Measurements from ENCODE around the gene GREB1L.

Gene GREB1L

GRCh38 chr18:21242141-21242779 lies at the start of gene GREB1L:
Gene GREB1L, plus strand, starts transcription at chr18:21242232. Its CDS starts 141,287 bp downstream, at chr18:21383519.
- TF ChIP-seq CTCF (IDR thresholded peaks at IDR 0.05; ENCODE audit: low read depth, low read length), result peak; percentile 3
- H3K4me3 ChIP-seq (replicated peaks in 1 of 2; ENCODE audit: low read depth in 2 of 2, low read length in 2 of 2), result peak within 1 kb of the TSS; percentile 42 to 70
- peak; percentile 58 to 65 for DNase-seq (ENCODE audit: low read depth in 2 of 2)

GRCh38 chr18:21192308-21192624 lies 49.8 kb upstream of the GREB1L start:
- no peak for DNase-seq (ENCODE audit: low read depth in 2 of 2)
- TF ChIP-seq CTCF (IDR thresholded peaks at IDR 0.05; ENCODE audit: low read depth, low read length), result no peak
- no peak overlapping the region for H3K4me3 ChIP-seq (replicated peaks in 1 of 2; ENCODE audit: low read depth in 2 of 2, low read length in 2 of 2)

DNA sequence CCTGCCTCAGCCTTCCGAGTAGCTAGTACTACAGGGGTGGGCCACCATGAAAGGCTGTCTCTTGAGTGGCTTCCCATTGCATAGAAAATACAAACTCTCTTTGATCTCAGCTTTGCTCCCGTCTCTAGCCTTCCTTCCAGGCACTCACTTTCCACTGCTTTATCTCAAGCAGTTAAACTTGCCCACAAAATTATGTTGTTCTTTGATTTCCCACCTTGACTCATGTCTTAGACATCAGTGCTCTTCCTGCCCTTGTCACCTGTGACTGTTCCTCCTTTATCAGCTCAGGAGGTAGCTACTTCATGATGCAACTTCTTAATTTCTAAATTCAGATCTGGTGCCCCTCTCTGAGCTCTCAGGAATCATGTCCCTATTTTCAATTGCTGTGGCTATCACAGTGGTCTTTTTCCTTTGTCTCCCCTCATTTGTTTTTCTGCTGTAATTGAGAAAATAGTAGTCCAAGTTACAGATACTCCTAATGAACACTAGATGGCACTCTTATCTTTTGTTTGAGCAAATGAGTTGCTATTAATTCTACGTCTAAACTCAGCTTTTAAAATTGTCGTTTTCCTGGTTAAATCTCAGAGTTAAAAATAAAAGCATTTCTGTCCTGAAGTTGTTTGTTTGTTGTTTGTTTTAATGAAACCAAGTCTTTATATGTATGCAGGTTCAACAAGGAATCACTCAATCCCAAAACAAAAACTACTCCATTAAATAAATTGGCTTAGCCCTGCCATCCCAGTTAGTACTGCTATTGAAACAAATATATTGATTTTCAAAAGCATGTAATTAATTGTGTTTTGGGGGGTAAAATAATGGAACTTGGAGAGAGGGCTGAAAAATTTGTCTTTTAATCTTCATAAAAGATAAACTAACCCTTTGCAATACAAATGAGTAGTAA lies 46.9 kb upstream of the GREB1L start:
- H3K4me3 ChIP-seq (replicated peaks in 1 of 2; ENCODE audit: low read depth in 2 of 2, low read length in 2 of 2), result no peak overlapping the region
- TF ChIP-seq CTCF (IDR thresholded peaks at IDR 0.05; ENCODE audit: low read depth, low read length), result peak; percentile 50
- DNase-seq (ENCODE audit: low read depth in 2 of 2), result peak; percentile 64 to 75

GRCh38 chr18:21196426-21196825 lies 45.6 kb upstream of the GREB1L start:
- H3K4me3 ChIP-seq (replicated peaks in 1 of 2; ENCODE audit: low read depth in 2 of 2, low read length in 2 of 2), result no peak overlapping the region
- no peak for TF ChIP-seq CTCF (IDR thresholded peaks at IDR 0.05; ENCODE audit: low read depth, low read length)
- DNase-seq (ENCODE audit: low read depth in 2 of 2), result no peak

DNA sequence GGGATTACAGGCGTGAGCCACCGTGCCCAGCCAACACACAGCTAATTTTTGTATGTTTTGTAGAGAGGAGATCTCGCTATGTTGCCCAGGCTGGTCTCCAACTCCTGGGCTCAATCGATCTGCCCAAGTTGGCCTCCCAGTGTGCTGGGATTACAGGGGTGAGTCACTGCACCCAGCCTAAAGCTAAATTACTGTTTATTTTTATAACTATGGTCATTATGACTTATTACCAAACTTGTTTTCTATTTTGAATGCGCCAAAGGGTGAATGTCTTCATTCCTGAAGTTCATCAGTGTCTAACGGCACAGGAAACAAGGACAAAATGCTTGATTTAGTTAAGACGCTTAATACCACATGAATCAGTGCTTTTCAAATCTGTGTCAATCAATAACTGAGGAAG lies 38.9 kb upstream of the GREB1L start:
- TF ChIP-seq CTCF (IDR thresholded peaks at IDR 0.05; ENCODE audit: low read depth, low read length), result no peak
- no peak overlapping the region for H3K4me3 ChIP-seq (replicated peaks in 1 of 2; ENCODE audit: low read depth in 2 of 2, low read length in 2 of 2)
- no peak for DNase-seq (ENCODE audit: low read depth in 2 of 2)

- no peak for TF ChIP-seq CTCF (IDR thresholded peaks at IDR 0.05; ENCODE audit: low read depth, low read length)
- H3K4me3 ChIP-seq (replicated peaks in 1 of 2; ENCODE audit: low read depth in 2 of 2, low read length in 2 of 2), result no peak overlapping the region
- DNase-seq (ENCODE audit: low read depth in 2 of 2), result no peak
Observed at GRCh38 chr18:21203542-21204241, 38.3 kb upstream of the GREB1L start.
